ENCODE data around the gene CMTM8.

GRCh38 chr3:32323604-32324003 lies 85.1 kb downstream of the CMTM8 start:
- TF ChIP-seq CTCF (IDR thresholded peaks at IDR 0.05) (no peak), POLR2A (IDR thresholded peaks at IDR 0.05) (no peak), EP300 (IDR thresholded peaks at IDR 0.05) (no peak), POLR2AphosphoS5 (IDR thresholded peaks at IDR 0.05) (no peak)
